GM12878 (cell line): ENCODE results near the gene PDXDC1. TPM values are rescaled to one million over a fixed set of nuclear protein-coding genes. Genes with fewer than 3 reads are reported as not detected.

Source experiments
- ATAC-seq: fragments of 200-7000 bp; cut with Tn5 transposase; 3 replicates; pipeline ENCODE4 v1.9.1; 2020; ENCODE audit warnings: mild to moderate bottlenecking, moderate library complexity
- BruUV-seq: library from RNA; stranded (reverse); fragments of 400-500 nt; replicated peaks from 2 replicates; lab custom pipeline; 2021; lab: Mats Ljungman, UMichigan
- CTCF ChIA-PET: fragments of 300-600 bp; sonication (Branson Sonifier 250); formaldehyde crosslinking; extraction: SDS; loops from one replicate; lab custom pipeline; 2021; ENCODE audit warnings: inconsistent platforms; lab: Yijun Ruan, JAX
- POLR2A ChIA-PET: fragments of 350-600 bp; formaldehyde crosslinking; extraction: SDS; loops from one replicate; lab custom pipeline; 2021; ENCODE audit warnings: inconsistent platforms; lab: Charles Lee
- RAD21 ChIA-PET: fragments of 300-600 bp; sonication (Branson Sonifier 250); formaldehyde crosslinking; loops from one replicate; lab custom pipeline; 2023; ENCODE audit warnings: antibody characterized with exemption; ENCODE audit not compliant: unreplicated experiment; lab: Charles Lee
- SMC1A ChIA-PET: fragments of 300-600 bp; sonication (Branson Sonifier 250); formaldehyde crosslinking; loops from one replicate; lab custom pipeline; 2023; ENCODE audit not compliant: unreplicated experiment, uncharacterized antibody; lab: Charles Lee
- DNase-seq: peaks from one replicate; pipeline ENCODE4 v3.0.0-alpha.2; 2011; ENCODE audit warnings: low read depth, low spot score
- FAIRE-seq: peaks from 3 replicates; lab custom pipeline; 2011; peaks lifted over from hg19 to GRCh38; lab: Jason Lieb, UNC
- H2AFZ ChIP-seq: 2 replicates; pipeline ENCODE4 v1.6.0; 2011; ENCODE audit warnings: low read depth, low read length, control low read depth; ENCODE audit not compliant: control insufficient read depth
- H3K27ac ChIP-seq: 2 replicates; pipeline ENCODE4 v1.5.1; 2011; ENCODE audit warnings: control low read depth; ENCODE audit not compliant: control insufficient read depth, insufficient read depth
- H3K27me3 ChIP-seq, 2 experiments: replicated peaks in 1 of 2; 2 replicates each; pipeline versions ENCODE4 v1.6.0 to v1.6.1; 2011; ENCODE audit warnings: low read length in 1 of 2; ENCODE audit not compliant: control insufficient read depth in 2 of 2, insufficient read depth in 2 of 2
- H3K36me3 ChIP-seq, 2 experiments: 2 replicates each; pipeline ENCODE4 v1.5.1; 2011; ENCODE audit warnings: low read length in 1 of 2; ENCODE audit not compliant: control insufficient read depth in 2 of 2, insufficient read depth in 2 of 2
- H3K4me1 ChIP-seq: 2 replicates; pipeline ENCODE4 v1.6.1; 2011; ENCODE audit warnings: mild to moderate bottlenecking, low read length, moderate library complexity, mixed read lengths; ENCODE audit not compliant: control insufficient read depth, insufficient read depth
- H3K4me2 ChIP-seq: 2 replicates; pipeline ENCODE4 v1.6.0; 2011; ENCODE audit warnings: control low read depth; ENCODE audit not compliant: control insufficient read depth, insufficient read depth
- H3K4me3 ChIP-seq: fragments of 200-600 bp; sonication (generic); 2 replicates; pipeline ENCODE4 v1.5.1; 2016
- H3K79me2 ChIP-seq: 2 replicates; pipeline ENCODE4 v1.6.0; 2011; ENCODE audit warnings: low read length; ENCODE audit not compliant: control insufficient read depth, insufficient read depth
- H3K9ac ChIP-seq: 2 replicates; pipeline ENCODE4 v1.8.0; 2011; ENCODE audit warnings: low read length, control low read depth, mixed read lengths; ENCODE audit not compliant: control insufficient read depth, insufficient read depth
- H3K9me3 ChIP-seq: replicated peaks from 3 replicates; pipeline ENCODE4 v1.5.1; 2011; ENCODE audit warnings: mild to moderate bottlenecking, low read length; ENCODE audit not compliant: control insufficient read depth, insufficient read depth
- H4K20me1 ChIP-seq: 2 replicates; pipeline ENCODE4 v1.6.0; 2011; ENCODE audit not compliant: control insufficient read depth, insufficient read depth
- IKZF1 ChIP-seq: fragments of 450-650 bp; conservative IDR thresholded peaks from 2 replicates; pipeline ENCODE4 v1.6.1; 2017; ENCODE audit warnings: antibody characterized with exemption, mild to moderate bottlenecking
- JUND ChIP-seq: IDR thresholded peaks from 2 replicates; pipeline ENCODE4 v1.6.1; 2012; ENCODE audit warnings: low read depth, mild to moderate bottlenecking, low read length, improper control_type of control experiment, moderate library complexity
- KDM1A ChIP-seq: fragments of 200-600 bp; sonication (generic); IDR thresholded peaks from 2 replicates; pipeline ENCODE4 v1.6.1; 2016; ENCODE audit warnings: borderline replicate concordance
- MEF2A ChIP-seq: IDR thresholded peaks from 2 replicates; pipeline ENCODE4 v1.6.1; 2011; ENCODE audit warnings: low read depth, mild to moderate bottlenecking, low read length, moderate library complexity; ENCODE audit not compliant: insufficient read depth
- MTA2 ChIP-seq: fragments of 450-650 bp; IDR thresholded peaks from 2 replicates; pipeline ENCODE4 v1.6.1; 2016; ENCODE audit warnings: low read depth, mild to moderate bottlenecking, moderate library complexity
- NR2C2 ChIP-seq: IDR thresholded peaks from 2 replicates; pipeline ENCODE4 v1.6.1; 2011; ENCODE audit warnings: borderline replicate concordance, low read depth; ENCODE audit not compliant: control insufficient read depth, insufficient read length
- POLR2AphosphoS2 ChIP-seq: IDR thresholded peaks from 2 replicates; pipeline ENCODE4 v1.6.1; 2011; ENCODE audit warnings: low read depth, mild to moderate bottlenecking, low read length, improper control_type of control experiment, moderate library complexity
- POU2F2 ChIP-seq: IDR thresholded peaks from 3 replicates; pipeline ENCODE4 v1.6.1; 2011; ENCODE audit warnings: low read depth, mild to moderate bottlenecking, low read length, borderline replicate concordance
- SMAD1 ChIP-seq: fragments of 450-650 bp; IDR thresholded peaks from 2 replicates; pipeline ENCODE4 v1.6.1; 2018; ENCODE audit warnings: mild to moderate bottlenecking, low read depth; ENCODE audit not compliant: partially characterized antibody
- SPI1 ChIP-seq: IDR thresholded peaks from 2 replicates; pipeline ENCODE4 v1.6.1; 2011; ENCODE audit warnings: low read depth, mild to moderate bottlenecking, low read length, moderate library complexity, borderline replicate concordance; ENCODE audit not compliant: insufficient read depth
- TCF7 ChIP-seq: IDR thresholded peaks from 2 replicates; pipeline ENCODE4 v1.6.1; 2014; ENCODE audit warnings: antibody characterized with exemption, borderline replicate concordance
- USF1 ChIP-seq: IDR thresholded peaks from 2 replicates; pipeline ENCODE4 v1.6.1; 2011; ENCODE audit warnings: borderline replicate concordance, low read depth, mild to moderate bottlenecking, moderate library complexity, mixed read lengths, low read length; ENCODE audit not compliant: insufficient read depth; ENCODE audit errors: extremely low read length
- ZNF217 ChIP-seq: fragments of 450-650 bp; IDR thresholded peaks from 2 replicates; pipeline ENCODE4 v1.6.1; 2017; ENCODE audit warnings: antibody characterized with exemption, mild to moderate bottlenecking
- ZNF687 ChIP-seq: fragments of 450-650 bp; IDR thresholded peaks from 2 replicates; pipeline ENCODE4 v1.6.1; 2017; ENCODE audit warnings: mild to moderate bottlenecking, moderate library complexity
- WGBS: methylation state at CpG from one replicate; pipeline ENCODE4 v1.1.6; 2016; ENCODE audit warnings: low lambda C conversion rate; ENCODE audit not compliant: insufficient replicate concordance, insufficient coverage; ENCODE audit errors: missing lambda C conversion rate; 5-methylcytosine and 5-hydroxymethylcytosine counted together
- in situ Hi-C: fragments of 300-500 bp; cut with MboI; formaldehyde crosslinking; loops from 9 replicates; pipeline ENCODE4 v1.14.3; 2018; ENCODE audit warnings: mixed read lengths
- intact Hi-C: fragments of 100-400 bp; cut with micrococcal nuclease; formaldehyde crosslinking; loops from one replicate; pipeline ENCODE4 v1.14.2; 2022; ENCODE audit not compliant: unreplicated experiment
- polyA plus RNA-seq, 11 experiments: library from polyadenylated mRNA; depleted of rRNA in 4 of 11; unstranded in 6 of 11; stranded (reverse) in 5 of 11; fragments of >200 nt; fragmentation: Nextera tagmentation in 4 of 11; fragmentation: Illumina TruSeq in 1 of 11; extraction: Ambion mirVana in 4 of 11; extraction: Trizol in 1 of 11; gene quantifications; 1 replicate in 1 of 11; 2 replicates in 10 of 11; pipeline versions ENCODE4 v1.2.1 to v1.2.3, GENCODE V29; 2011 to 2016; ENCODE audit warnings: inconsistent platforms in 2 of 11, missing spikeins in 2 of 11, low read depth in 1 of 11
- total RNA-seq, 4 experiments: library from RNA; depleted of rRNA in 3 of 4; stranded (reverse); fragments of >200 nt in 3 of 4; fragmentation: Illumina TruSeq in 1 of 4; extraction: Trizol in 1 of 4; gene quantifications; 2 replicates each; pipeline versions ENCODE4 v1.2.1 to v1.2.3, GENCODE V29; 2013 to 2021

PDXDC1 gene
- total and polyA plus RNA-seq, 10 of the 15 experiments (the other 5 are each of a cell fraction or from before 2014, with no cell fraction given) = 6.1 to 78.2 (median 53.8) TPM

GRCh38 chr16:14958970-14959369 is 15.9 kb upstream of the PDXDC1 start:
- no peaks in the 10 kb centered on the region for H3K4me1 ChIP-seq
- ATAC-seq (no peak), FAIRE-seq (no peak), DNase-seq (no peak)
- BruUV-seq = no TSS peak
- TF ChIP-seq ZNF217 = no peak
- TF ChIP-seq POLR2AphosphoS2 = no peak
- no peak for TF ChIP-seq NR2C2
- no peak for TF ChIP-seq ZNF687
- no peak for TF ChIP-seq TCF7
- TF ChIP-seq SPI1 = no peak
- no peak for TF ChIP-seq KDM1A
- TF ChIP-seq USF1 = no peak
- TF ChIP-seq POU2F2 = no peak
- TF ChIP-seq JUND = no peak
- TF ChIP-seq MEF2A = no peak
- no peak for TF ChIP-seq IKZF1
- TF ChIP-seq SMAD1 = no peak
- no peak for TF ChIP-seq MTA2
- H3K27me3 ChIP-seq = peaks cover 0 to 3% of the 10 kb centered on the region in 2 experiments; a peak in 2 of 4 replicates
- no peaks in the 10 kb centered on the region for H3K36me3 ChIP-seq
- no peaks in the 10 kb centered on the region for H3K9me3 ChIP-seq
- no peak overlapping the region for H3K9ac ChIP-seq
- POLR2A ChIA-PET = no interaction called here
- RAD21 ChIA-PET = interaction anchor here (0.7 kb wide), 1 partner anchor 1042 kb away, joined by 3 read pairs; no protein-coding TSS in a partner anchor
- no peak overlapping the region for H3K4me3 ChIP-seq
- CTCF ChIA-PET = no interaction called here
- WGBS = 62% methylated on average over 7 of the region's 7 CpGs
- SMC1A ChIA-PET = no interaction called here
- intact Hi-C loops (no loop called here), in situ Hi-C loops (no loop called here)
- no peak overlapping the region for H3K27ac ChIP-seq
- H3K79me2 ChIP-seq = no peaks in the 10 kb centered on the region
- H2AFZ ChIP-seq = no peak overlapping the region
- H3K4me2 ChIP-seq = no peak overlapping the region
- no peaks in the 10 kb centered on the region for H4K20me1 ChIP-seq
